CD1c-positive myeloid dendritic cell (primary cell): Measurements from ENCODE around the gene AKNA.
A peak's percentile ranks its signal among the peaks of the same experiment; 100 is the strongest.

Experiments
- DNase-seq: peaks from one replicate; pipeline ENCODE4 v3.0.0-alpha.2; 2016; ENCODE audit errors: extremely low spot score

AKNA gene

DNA sequence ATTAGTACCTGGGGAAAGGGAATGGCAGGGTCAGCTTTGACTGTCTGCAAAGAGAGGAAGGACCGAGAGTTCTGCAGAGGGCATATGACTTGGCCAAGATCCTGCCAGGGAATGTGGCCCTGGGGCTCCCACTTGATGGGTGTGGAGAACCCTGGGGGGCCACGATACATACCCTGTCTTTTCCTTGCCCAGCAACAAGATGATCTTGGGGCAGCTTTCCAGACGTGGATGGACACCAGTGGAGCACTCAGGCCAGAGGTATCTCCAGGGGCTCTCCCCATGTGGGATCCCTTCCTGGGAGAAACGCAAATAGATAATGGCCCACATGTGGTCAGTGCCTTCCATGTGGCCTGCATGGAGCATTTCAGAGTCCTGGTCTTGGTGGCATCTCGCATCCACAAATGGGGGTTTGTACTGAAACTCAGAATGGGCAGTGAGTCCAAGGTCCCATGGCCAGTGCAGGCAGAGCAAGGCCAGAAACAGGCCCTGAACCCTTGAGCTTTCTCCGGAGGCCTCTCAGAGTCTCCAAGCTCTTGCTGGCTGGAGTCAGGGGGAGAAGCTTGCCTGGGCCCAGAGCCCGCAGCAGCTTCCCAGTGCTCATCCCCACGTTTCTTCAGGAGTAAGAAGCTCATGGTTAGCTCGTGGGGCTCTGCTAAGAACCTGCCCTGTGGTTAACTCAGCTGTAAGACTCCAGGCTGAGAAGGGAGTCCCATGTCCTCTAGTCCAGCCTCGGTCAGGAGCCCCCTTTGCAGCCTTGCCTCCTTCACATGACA lies 83.2 kb downstream of the AKNA start:
- DNase-seq = no peak

DNA sequence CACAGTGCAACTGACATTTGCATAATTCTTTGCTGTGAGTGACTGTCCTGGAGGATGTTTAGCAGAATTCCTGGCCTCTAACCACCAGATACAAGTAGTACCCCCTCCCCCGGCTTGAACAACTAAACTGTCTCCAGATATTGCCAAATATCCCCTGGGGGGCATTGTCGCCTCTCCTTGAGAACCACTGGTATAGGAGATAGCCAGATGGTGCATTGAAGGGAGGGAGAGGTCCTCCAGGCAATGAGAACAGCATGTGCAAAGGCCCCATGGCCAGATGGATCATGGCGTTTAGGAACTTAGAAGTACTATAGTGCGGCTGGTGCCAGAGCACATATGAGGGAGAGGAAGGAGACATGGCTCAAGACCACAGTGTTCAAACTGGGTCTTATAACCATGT lies 83.8 kb downstream of the AKNA start:
- DNase-seq = no peak

DNA sequence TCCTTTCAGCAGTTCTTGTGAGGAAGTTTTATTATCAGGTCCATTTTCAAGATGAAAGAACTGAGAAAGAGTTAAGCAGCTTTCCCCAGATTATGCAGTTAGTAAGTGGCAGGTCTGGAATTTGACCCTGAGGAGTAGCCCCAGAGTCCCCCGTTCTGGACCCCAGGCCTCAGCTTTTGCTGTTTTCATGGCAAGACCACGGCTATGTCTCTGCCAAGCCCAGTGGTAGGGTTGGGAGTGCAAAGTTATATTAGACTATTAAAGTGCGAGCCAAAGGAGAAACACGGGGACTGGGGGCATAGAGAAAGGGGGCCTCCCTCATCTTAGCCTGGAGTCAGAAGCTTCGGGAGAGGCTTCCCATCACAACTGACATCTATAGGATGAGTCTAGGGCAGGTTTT lies 84.2 kb downstream of the AKNA start:
- DNase-seq = no peak

DNA sequence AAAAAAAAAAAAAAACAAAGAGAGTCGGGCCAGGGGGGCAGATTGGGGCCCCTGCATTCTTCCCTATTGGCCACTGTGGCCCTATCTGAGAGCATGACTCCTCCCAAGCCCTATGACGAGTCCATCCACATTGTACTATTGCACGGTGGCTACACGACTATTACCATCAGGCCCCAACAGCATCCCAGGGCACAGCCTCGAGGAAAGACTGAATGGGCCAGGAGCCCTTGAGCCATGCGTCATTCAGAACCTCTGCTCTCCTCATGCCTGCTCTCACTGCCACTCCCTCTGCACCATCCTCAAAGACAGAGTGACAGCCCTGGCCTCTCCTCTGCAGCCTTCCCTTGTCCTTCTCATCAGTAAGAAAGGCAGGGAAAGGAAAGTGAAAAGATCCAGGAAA lies 85.1 kb downstream of the AKNA start:
- no peak for DNase-seq

DNA sequence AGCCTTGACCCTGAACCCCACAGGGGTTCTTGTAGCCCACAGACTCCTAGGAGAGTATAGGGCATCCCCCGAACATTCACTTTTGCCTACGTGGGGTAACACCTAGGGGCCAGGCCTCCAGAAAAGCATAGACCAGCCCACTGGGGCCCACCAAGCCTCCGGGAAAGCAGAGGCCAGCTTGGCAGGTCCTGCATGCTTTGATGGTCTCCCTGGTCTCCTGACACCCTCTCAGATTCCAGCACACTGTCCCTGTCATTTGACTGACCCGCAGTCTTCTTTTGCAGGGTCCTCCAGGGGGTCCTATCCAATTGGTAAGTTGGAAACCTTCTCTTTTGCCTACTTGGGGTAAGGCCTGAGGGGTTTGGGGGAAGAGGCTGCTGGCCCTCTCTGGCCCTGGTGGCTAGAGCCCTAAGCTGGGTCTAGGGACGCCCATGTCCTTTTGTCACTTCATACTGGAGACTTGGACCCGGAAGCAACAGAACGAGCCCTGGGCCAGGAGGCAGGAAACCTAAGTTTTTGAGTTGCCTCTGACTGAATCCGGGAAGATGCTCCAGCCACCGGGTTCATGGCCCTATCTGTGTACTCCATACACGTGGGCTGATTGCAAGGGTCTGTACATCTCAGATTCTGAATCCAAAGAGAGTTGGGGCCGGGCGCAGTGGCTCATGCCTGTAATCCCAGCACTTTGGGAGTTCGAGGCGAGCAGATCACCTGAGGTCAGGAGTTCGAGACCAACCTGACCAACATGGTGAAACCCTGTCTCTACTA lies 85.8 kb downstream of the AKNA start:
- DNase-seq = no peak

DNA sequence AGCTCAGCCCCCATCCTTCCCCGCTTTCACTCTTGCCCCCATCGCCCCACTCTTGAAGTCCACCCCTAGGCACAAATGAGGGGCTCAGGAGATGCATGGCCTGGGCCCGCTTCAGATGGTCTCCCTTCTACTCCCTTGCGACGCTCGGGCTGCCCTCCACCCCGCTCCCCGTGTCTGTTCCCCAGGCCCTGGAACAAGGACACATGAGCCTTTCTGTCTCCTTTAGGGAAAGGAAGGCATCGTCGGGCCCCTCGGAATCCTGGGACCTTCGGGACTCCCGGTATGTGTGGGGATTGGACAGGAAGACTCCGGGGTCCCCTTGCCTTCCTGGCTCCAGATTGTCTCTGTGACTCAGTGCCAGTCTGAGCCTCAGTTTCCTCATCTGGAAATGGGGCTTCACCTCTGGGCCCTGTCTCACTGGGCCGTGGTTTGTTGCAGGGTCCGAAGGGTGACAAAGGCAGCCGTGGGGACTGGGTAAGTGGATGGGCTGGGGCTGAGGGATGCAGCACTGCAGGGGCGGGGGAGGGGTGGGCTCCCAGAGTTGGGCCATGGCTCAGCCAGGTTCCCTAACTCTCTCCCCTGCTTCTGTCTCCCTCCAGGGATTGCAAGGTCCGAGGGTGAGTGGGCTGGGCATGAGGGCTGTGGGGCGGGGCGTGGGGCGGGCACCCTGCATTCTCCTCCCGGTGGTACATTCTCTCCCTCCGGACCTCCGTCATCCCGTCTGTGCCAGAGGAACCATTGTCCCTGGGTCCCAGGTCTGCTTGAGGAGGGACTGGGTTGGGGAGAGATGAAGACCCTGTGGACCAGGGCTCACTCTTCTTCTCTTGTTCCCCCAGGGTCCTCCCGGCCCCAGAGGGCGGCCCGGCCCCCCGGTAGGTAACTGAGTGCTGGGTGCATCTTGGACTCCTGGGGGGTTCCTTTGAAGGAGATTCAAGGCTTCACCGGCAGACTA lies 86.7 kb downstream of the AKNA start:
- DNase-seq = no peak

DNA sequence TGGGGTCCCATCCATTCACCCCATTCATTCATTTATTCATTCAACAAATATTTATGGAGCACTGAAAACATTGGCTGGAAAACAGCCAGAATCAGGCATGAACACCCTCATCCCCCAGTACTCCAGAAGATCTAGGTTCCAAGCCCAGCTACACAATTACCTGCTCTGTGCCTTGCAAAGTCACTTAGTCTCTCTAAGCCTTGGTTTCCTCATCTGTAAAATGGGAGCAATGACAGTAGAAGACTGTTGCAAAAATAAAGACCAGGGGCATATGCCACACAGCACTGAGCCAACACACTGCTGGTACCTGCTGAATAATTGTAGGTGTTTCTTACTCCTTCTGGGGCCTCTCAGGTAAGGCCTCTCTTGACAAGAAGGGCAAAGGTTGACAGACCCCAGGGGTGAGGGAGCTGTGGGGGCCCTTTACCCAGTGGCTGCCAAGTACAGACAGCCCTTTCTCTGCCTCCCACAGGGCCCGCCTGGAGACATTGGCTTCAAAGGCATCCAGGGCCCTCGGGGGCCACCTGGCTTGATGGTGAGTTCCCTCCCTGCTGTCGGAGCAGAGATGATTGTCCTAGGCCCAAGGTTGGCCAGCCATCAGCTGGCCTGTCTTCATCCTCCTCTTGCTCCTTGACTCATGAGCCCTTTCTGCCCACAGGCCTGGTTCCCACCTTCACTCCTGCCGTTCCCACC lies 87.5 kb downstream of the AKNA start:
- no peak for DNase-seq

DNA sequence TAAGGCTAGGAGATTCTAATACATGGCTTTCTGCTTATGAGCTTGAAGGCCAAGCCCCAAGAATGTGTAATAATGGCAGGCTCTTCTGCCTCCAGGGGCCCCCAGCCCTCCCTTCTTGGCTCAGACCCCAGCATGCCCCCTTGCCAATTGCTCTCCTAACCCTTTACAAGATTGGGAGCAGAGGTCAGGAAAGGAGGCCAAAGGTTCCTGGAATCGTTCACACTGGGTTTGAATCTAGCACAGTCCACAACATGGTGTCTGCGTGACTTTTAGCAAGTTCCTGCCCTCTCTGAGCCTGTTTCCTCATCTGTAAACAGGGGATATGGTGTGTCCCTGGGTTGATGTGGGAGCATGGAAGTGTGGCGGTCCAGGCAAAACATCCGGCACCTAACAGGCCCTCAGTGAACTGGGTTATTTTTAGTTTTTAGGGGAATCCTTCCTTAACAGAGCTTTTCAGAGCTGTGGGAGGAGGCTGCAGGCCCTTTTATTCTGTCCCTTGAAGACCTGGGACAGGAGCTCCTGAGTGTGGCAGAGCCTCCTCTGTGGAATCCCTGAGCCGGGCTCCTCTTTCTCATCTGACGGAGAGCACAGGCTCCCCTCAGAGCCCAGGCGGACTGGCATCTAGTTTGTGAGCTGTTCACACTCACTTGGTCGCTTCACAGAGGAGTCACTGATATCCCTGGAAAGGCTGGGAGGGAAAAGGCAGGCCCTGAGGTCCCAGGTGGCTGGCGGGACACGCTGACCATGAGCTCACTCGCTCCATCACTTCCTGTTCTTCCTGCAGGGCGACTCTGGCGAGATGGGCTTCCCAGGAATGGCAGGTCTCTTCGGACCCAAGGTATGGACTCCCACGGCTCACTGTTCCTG lies 88.3 kb downstream of the AKNA start:
- DNase-seq = no peak

DNA sequence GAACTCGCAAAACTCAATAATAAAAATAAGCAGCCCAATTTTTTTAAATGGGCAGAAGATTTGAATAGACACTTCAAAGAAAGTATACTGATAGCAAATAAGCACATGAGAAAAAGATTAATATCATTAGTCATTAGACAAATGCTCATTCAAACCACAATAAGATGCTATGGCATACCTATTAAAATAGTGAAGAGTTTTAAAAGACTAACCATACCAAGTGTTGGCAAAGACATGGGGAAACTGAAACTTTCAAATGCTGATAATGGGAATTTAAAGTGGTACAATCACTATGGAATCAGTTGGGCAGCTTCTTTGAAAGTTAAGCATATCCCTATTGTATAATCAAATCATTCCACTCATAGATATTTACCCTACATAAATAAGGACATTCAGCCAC lies 91.4 kb downstream of the AKNA start:
- DNase-seq = no peak

DNA sequence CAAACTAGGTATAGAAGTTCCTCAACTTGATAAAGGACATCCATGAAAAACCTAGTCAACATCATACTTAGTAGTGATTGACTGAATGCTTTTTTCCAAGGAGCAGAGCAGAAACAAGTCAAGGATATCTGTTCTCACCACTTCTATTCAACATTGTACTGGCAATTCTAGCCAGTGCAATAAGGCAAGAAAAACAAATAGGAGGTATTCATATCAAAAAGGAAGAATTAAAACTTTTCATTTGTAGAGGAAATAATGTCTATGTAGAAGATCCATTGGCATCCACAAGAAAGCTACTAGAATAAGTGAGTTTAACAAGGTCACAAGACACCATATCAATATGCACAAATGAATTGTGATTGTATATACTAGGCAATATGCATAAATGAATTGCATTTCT lies 93.1 kb downstream of the AKNA start:
- no peak for DNase-seq

DNA sequence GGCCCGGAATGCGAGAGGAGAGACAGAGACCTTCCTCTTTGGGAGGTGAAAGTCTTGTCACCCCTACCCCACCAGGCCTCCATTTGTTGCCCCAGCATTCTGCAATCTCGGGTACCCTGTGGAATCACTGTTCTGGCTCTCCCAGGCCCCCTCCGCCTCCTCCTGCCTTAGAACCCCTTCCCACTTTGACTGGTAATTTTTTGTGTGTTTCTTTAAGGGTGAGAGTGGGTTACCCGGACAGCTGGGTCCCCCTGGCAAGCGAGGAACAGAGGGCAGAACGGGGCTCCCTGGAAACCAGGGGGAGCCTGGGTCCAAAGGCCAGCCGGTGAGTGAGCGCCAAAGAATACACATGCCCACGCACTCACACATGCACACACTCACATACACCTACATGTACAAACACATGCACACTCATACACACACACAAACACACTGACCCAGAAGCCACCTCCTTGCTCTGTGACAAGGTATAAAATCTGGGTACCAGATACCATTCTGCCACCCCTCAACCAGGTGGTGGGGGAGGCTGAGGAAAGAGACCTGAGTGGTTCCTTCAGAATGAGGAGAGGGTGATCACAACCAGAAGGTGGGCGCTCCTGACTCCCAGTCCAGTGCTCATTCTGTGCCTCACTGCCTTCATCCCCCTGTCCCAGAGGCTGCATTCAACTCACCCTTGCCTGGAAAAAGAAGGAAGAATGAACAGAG lies 95.7 kb downstream of the AKNA start:
- no peak for DNase-seq

DNA sequence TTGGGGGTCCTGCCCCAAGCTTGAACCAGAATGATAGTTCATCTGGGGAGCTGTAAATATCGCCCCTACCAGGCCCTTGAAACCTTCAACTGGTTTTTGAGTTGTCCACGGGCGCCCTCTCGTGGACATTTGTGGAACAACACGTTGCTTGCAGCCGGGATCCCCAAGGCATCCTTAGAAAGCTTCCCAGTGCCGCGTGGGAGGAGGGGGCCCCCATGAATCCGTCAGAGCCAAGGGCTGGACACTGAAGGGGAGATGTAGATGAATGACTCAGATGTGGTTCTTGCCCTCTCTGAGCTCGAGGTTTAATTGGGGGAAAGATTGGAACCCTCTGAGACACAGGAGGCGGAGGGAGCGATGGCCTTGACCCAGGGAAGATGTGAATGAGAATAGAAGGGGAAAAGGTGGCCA lies 96.7 kb downstream of the AKNA start:
- peak; percentile 79 for DNase-seq

DNA sequence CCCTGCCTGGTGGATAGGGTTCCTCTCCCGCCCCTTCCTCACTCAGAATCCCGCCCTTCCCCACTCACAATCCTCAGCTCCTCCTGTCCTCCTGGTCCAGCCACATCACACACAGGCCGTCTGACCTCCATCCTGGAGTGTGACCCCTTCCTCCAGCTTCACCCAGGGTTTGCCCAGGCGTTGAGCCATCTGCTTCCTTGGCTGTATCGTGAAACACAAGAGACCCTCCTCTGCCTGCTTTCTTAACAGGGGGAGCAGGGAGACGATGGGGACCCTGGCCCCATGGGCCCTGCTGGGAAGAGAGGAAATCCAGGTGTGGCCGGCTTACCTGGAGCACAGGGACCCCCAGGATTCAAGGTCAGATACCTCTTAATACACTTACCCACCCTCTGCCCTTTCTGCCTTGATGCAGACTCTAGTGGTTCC lies 97.2 kb downstream of the AKNA start:
- no peak for DNase-seq

DNA sequence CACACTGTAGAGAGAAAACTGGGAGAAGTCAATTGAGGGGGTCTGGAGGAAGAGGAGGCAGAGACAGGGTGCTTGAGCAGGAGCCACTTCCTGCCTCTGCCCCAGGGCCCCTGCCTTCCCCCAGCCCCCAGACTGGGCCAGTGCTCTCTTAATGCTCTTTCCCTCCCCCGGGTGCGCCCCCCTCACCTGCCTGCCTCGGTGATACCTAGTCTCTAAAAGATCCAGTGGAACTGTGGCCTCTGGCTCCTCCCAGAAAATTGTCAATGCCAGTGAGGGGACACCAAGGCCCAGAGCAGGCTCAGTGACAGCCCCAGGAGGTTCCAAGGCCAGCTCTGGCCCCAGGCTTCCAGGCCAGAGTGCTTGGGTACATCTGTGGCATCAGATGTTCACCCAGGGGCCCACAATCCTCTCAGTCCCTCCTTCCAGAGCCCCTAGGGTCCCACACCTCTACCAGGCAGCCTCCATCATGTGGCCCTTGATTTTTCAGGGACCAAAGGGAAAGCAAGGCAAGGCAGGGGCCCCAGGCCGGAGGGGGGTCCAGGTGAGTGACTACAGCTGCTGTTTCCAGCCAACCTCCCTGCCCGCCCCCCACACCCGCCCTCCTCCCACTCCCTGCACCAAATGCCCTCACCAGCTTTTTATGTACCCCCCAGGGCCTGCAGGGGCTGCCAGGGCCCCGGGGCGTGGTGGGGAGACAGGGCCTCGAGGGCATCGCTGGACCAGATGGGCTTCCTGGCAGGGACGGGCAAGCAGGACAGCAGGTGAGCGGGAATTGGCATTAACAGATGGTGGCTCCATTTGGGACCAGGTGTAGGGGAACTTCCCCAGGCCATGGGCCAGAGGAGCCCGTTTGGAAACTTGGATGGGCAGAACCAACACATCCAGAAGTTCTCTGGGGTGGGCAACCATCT lies 98.0 kb downstream of the AKNA start:
- no peak for DNase-seq

DNA sequence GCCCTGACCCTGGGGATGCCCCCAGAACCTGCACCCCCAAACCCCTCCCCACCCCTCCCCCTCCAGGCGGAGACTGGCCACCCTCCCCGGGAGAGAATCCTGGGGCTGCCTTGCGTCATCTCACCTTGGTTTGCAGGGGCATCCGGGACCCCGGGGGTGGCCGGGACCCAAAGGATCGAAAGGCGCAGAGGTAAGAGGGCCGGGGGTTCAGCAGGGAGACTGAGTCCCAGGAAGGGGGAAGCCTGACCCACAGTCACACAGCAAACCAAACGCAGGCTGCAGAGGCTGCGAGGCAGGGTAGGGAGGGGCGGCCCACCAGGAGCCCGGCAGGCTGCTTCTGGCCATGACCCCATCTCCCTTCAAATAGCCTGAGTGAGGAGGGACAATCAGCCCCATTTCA lies 98.7 kb downstream of the AKNA start:
- no peak for DNase-seq

DNA sequence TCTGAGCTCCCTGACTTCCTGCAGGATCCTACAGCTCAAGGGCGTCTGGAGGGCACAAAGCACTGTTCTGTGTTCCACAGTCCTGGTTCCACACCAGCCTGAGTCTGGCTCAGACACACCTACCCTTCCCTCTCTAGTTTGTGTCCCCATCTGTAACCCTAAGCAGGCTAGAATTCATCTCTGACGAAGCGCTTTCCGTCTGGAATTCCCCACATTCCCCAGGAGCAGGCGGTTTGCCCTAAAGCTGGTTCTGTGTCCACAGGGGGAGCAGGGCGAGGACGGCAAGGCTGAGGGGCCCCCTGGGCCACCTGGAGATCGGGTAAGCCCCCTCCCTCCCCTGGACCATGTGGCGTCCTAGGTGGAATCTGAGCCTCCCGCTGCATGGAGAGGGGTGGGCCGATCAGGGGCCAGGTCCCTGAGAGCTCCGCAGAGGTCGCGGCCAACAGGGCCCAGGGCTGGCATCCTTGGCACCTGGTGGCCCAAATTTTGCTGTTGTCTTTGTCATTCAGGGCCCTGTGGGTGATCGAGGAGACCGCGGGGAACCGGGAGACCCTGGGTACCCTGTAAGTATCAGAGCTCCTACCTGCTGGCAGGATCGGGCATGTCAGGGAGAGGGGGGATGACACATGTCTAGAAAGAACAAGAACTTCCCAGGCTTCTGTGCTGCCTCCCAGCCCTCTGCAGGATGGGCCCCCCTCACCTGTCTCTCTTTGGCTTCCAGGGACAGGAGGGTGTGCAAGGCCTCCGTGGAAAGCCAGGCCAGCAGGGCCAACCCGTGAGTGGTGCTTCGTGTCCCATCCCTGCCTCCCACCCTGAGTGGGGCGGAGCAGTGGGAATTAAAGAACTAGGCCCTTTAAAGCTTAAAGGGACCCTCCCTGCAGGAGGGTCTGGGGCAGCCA lies 99.3 kb downstream of the AKNA start:
- DNase-seq = no peak

DNA sequence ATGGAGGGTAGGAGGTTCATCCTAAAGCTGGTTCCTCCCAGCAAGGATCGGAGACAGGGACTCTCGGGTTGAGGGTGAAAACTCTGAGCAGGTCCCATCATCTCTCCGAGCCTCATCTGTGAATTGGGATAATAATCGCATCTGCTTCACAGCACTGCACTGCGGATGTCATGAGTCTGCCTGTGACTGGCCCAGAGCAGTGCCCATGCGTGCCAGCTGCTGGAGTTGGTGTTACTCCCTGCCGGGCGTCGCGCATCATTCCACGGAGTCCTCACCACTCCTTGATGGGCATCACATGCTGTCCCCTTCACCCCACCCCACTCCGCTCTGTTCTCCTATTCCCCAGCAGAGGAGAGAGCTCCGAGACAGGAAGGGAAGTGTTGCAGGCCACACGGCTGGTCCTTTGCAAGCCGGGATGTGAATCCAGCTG lies 100.0 kb downstream of the AKNA start:
- no peak for DNase-seq
